Measurements from ENCODE around the gene BCL2A1. TPM values are rescaled to one million over a fixed set of nuclear protein-coding genes. Genes with fewer than 3 reads are reported as not detected.

The BCL2A1 gene
- total and polyA plus RNA-seq, 12 donors, result 0.30 to 11.1 (median 0.67) TPM; not detected in 2

DNA sequence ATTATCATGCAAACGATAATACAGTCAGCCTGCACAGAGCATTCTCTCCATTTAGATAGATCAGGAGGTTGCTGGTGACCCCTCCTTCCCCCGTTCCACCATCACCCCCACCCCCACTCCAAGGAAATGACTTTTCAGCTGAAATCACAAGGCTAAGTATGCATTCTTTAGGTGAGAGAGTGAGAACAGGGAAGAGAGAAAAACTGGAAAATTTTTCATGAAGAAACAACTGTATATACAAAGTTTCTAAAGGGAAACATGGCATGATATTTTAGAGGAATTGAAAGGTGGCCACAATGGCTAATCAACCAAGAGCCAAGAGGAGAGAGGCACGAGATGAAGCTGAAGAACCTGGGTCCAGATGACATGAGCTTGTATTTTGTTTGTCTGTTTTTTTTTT is 22.2 kb downstream of the BCL2A1 start:
- WGBS, 2 donors, result 50 to 54% methylated on average over 3 of the region's 3 CpGs

DNA sequence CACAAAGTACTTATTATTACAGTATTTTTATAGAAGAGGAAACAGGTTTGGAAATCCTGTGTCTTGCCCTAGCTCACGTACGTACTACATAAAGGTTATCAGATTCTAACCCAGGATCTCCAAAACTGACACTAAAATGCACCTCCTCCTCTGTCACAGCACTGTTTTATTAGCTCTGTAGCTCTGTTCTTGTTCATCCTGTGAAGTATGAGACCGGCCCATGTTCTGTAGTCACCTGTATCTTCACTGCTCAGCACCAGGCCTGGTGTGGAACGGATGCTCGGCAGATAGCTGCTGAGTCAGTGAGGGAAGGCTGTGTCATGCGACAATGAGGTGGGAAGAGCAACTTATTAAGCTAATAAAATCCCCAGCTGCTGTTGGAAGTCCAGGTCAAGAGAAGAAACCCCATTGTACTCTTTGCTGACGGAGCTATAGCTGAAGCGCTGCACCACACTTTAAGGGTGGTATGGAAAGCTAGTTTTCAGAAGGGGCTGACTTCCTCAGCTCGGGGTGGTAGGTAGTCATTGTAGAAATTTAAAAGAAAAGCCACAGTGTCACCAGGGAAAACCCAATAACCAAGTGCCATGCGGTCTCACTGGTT is 22.8 kb downstream of the BCL2A1 start:
- DNase-seq (no peak), ATAC-seq (no peak)
- H3K4me3 ChIP-seq, result no peak overlapping the region
- peaks cover 0 to 17% (median 4%) of the 10 kb centered on the region in 7 donors for H3K27me3 ChIP-seq
- H3K27ac ChIP-seq, result peak overlapping the region in 1 of 10 donors; percentile 52
- no peaks in the 10 kb centered on the region for H3K36me3 ChIP-seq
- WGBS, 2 donors, result 76 to 78% methylated on average over 10 of the region's 10 CpGs
- H3K9me3 ChIP-seq, result no peaks in the 10 kb centered on the region
- H3K4me1 ChIP-seq, result peaks cover 0 to 25% (median 0%) of the 10 kb centered on the region in 9 donors
- TF ChIP-seq, protein P1, sequence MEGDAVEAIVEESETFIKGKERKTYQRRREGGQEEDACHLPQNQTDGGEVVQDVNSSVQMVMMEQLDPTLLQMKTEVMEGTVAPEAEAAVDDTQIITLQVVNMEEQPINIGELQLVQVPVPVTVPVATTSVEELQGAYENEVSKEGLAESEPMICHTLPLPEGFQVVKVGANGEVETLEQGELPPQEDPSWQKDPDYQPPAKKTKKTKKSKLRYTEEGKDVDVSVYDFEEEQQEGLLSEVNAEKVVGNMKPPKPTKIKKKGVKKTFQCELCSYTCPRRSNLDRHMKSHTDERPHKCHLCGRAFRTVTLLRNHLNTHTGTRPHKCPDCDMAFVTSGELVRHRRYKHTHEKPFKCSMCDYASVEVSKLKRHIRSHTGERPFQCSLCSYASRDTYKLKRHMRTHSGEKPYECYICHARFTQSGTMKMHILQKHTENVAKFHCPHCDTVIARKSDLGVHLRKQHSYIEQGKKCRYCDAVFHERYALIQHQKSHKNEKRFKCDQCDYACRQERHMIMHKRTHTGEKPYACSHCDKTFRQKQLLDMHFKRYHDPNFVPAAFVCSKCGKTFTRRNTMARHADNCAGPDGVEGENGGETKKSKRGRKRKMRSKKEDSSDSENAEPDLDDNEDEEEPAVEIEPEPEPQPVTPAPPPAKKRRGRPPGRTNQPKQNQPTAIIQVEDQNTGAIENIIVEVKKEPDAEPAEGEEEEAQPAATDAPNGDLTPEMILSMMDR (IDR thresholded peaks at IDR 0.05), result no peak
- intact Hi-C loops (cut with DNase I), result no loop called here

More for the DNA sequence above, 22.2 kb downstream of the BCL2A1 start:
- Histone ChIP-seq H3K27me3 (peaks cover 0 to 11% (median 2%) of the 10 kb centered on the region in 7 donors), H3K27ac (peak overlapping the region in 1 of 10 donors; percentile 52), H3K9me3 (no peaks in the 10 kb centered on the region), H3K4me3 (no peak overlapping the region), H3K4me1 (peaks cover 0 to 31% (median 0%) of the 10 kb centered on the region in 9 donors), H3K36me3 (no peaks in the 10 kb centered on the region)
- intact Hi-C loops (cut with DNase I), result no loop called here
- TF ChIP-seq, protein P1 (IDR thresholded peaks at IDR 0.05), result no peak
- DNase-seq, result no peak
- no peak for ATAC-seq

DNA sequence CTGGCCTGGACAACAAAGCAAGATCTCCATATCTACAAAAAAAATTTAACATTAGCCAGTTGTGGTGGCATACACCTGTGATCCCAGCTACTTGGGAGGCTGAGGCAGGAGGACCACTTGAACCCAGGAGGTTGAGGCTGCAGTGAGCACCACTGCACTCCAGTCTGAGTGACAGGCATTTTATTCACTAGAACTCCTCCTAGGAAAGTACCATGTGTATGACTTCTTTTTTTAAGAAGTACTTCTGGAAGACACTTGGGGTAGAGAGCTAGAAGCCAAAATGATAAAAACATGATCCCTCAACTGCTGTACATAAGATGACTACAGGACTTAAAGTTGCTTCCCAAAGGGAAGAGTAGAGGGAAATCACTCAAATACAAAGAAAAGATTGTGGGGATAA is 24.0 kb downstream of the BCL2A1 start:
- ATAC-seq (no peak), DNase-seq (no peak)
- Histone ChIP-seq H3K4me3 (no peak overlapping the region), H3K27me3 (peaks cover 0 to 23% (median 4%) of the 10 kb centered on the region in 7 donors), H3K27ac (no peak overlapping the region), H3K9me3 (no peaks in the 10 kb centered on the region), H3K36me3 (no peaks in the 10 kb centered on the region), H3K4me1 (peaks cover 0 to 22% (median 0%) of the 10 kb centered on the region in 9 donors)
- TF ChIP-seq, protein P1 (IDR thresholded peaks at IDR 0.05), result no peak
- intact Hi-C loops (cut with DNase I), result no loop called here

- Histone ChIP-seq H3K27me3 (peaks cover 0 to 30% (median 6%) of the 10 kb centered on the region in 7 donors), H3K36me3 (no peaks in the 10 kb centered on the region), H3K4me3 (no peak overlapping the region), H3K27ac (no peak overlapping the region), H3K4me1 (peaks cover 0 to 17% (median 0%) of the 10 kb centered on the region in 9 donors), H3K9me3 (no peaks in the 10 kb centered on the region)
- intact Hi-C loops (cut with DNase I), result no loop called here
- no peak for ATAC-seq
- no peak for DNase-seq
- 52 to 53% methylated on average over 7 of the region's 7 CpGs for WGBS, 2 donors
- TF ChIP-seq, protein P1 (IDR thresholded peaks at IDR 0.05), result no peak
These were observed 26.4 kb downstream of the BCL2A1 start for GRCh38 chr15:79944622-79945021.

All from heart right ventricle (tissue), 16 donors.